IMR-90 (cell line): ENCODE measurements around the gene TRMT1. TPM values are rescaled to one million over a fixed set of nuclear protein-coding genes. Genes with fewer than 3 reads are reported as not detected.
A peak's percentile ranks its signal among the peaks of the same experiment; 100 is the strongest.

Experiments used
- ATAC-seq: fragments of 200-7000 bp; cut with Tn5 transposase; 2 replicates; pipeline ENCODE4 v1.9.1; 2020; ENCODE audit warnings: low read depth, mild to moderate bottlenecking, moderate library complexity
- BruUV-seq: library from RNA; stranded (reverse); fragments of 400-500 nt; replicated peaks from 2 replicates; lab custom pipeline; 2021; lab: Mats Ljungman, UMichigan
- CTCF ChIA-PET: fragments of 300-600 bp; formaldehyde crosslinking; extraction: SDS; loops from one replicate; lab custom pipeline; 2021; ENCODE audit warnings: antibody characterized with exemption; lab: Yijun Ruan, JAX
- POLR2A ChIA-PET: fragments of 300-600 bp; sonication (Branson Sonifier 250); formaldehyde crosslinking; loops from one replicate; lab custom pipeline; 2022; ENCODE audit warnings: antibody characterized with exemption; ENCODE audit not compliant: unreplicated experiment; lab: Charles Lee
- DNase-seq: peaks from one replicate; pipeline ENCODE4 v3.0.0; 2013
- H2AFZ ChIP-seq: replicated peaks from 2 replicates; pipeline ENCODE3; 2013; ENCODE audit warnings: low read length, mild to moderate bottlenecking; ENCODE audit not compliant: poor library complexity
- H2AK5ac ChIP-seq: 2 replicates; pipeline ENCODE4 v1.6.1; 2013; ENCODE audit warnings: low read depth, low read length, inconsistent platforms
- H2AK9ac ChIP-seq: replicated peaks from 2 replicates; pipeline ENCODE3; 2013; ENCODE audit warnings: mild to moderate bottlenecking, low read depth, low read length, moderate library complexity; ENCODE audit not compliant: poor library complexity
- H2BK120ac ChIP-seq: 2 replicates; pipeline ENCODE4 v1.6.1; 2013; ENCODE audit warnings: low read depth, low read length, inconsistent platforms
- H2BK15ac ChIP-seq: 3 replicates; pipeline ENCODE4 v1.6.1; 2013; ENCODE audit warnings: low read depth, low read length, inconsistent platforms
- H2BK20ac ChIP-seq: 2 replicates; pipeline ENCODE4 v1.6.1; 2013; ENCODE audit warnings: low read depth, mild to moderate bottlenecking, inconsistent platforms, low read length, moderate library complexity
- H2BK5ac ChIP-seq: 2 replicates; pipeline ENCODE4 v1.6.1; 2013; ENCODE audit warnings: mild to moderate bottlenecking, low read depth, low read length, inconsistent platforms; ENCODE audit not compliant: poor library complexity, severe bottlenecking
- H3K14ac ChIP-seq: replicated peaks from 2 replicates; pipeline ENCODE4 v1.6.1; 2013; ENCODE audit warnings: low read depth, low read length, inconsistent platforms
- H3K18ac ChIP-seq: 2 replicates; pipeline ENCODE4 v1.6.1; 2013; ENCODE audit warnings: low read depth, low read length, control low read depth
- H3K23ac ChIP-seq: 2 replicates; pipeline ENCODE4 v1.6.1; 2013; ENCODE audit warnings: low read depth, low read length, inconsistent platforms
- H3K27ac ChIP-seq: 2 replicates; pipeline ENCODE4 v1.5.1; 2013; ENCODE audit warnings: mild to moderate bottlenecking, control low read depth, low read length; ENCODE audit not compliant: insufficient read depth
- H3K27me3 ChIP-seq: 2 replicates; pipeline ENCODE4 v1.6.1; 2013; ENCODE audit warnings: low read length; ENCODE audit not compliant: control insufficient read depth, insufficient read depth
- H3K36me3 ChIP-seq: 2 replicates; pipeline ENCODE4 v1.6.1; 2013; ENCODE audit warnings: low read length, mixed read lengths; ENCODE audit not compliant: control insufficient read depth, insufficient read depth
- H3K4ac ChIP-seq: 2 replicates; pipeline ENCODE4 v1.6.1; 2013; ENCODE audit warnings: low read depth, low read length, inconsistent platforms
- H3K4me1 ChIP-seq: 2 replicates; pipeline ENCODE4 v1.6.1; 2013; ENCODE audit warnings: low read length, mixed read lengths; ENCODE audit not compliant: control insufficient read depth, insufficient read depth
- H3K4me2 ChIP-seq: 2 replicates; pipeline ENCODE4 v1.6.1; 2013; ENCODE audit warnings: low read depth, mild to moderate bottlenecking, control low read depth, low read length, moderate library complexity
- H3K4me3 ChIP-seq: 2 replicates; pipeline ENCODE4 v1.5.1; 2013; ENCODE audit warnings: low read depth, mild to moderate bottlenecking, control low read depth, low read length, moderate library complexity; ENCODE audit not compliant: insufficient read depth
- H3K56ac ChIP-seq: 2 replicates; pipeline ENCODE4 v1.6.1; 2013; ENCODE audit warnings: low read length, inconsistent platforms; ENCODE audit not compliant: insufficient read depth; ENCODE audit errors: extremely low read depth
- H3K79me1 ChIP-seq, 2 experiments: 2 replicates each; pipeline ENCODE4 v1.6.1; 2013; ENCODE audit warnings: low read length in 2 of 2, inconsistent platforms in 1 of 2, low read depth in 1 of 2
- H3K9ac ChIP-seq: 2 replicates; pipeline ENCODE4 v1.6.1; 2013; ENCODE audit warnings: low read depth, low read length, control low read depth
- H3K9me1 ChIP-seq: 2 replicates; pipeline ENCODE4 v1.6.1; 2013; ENCODE audit warnings: low read length, inconsistent platforms; ENCODE audit not compliant: insufficient read depth
- H3K9me3 ChIP-seq: 2 replicates; pipeline ENCODE4 v1.6.1; 2013; ENCODE audit warnings: low read length; ENCODE audit not compliant: control insufficient read depth, insufficient read depth
- H4K20me1 ChIP-seq: 2 replicates; pipeline ENCODE4 v1.6.1; 2013; ENCODE audit warnings: low read length, inconsistent platforms; ENCODE audit not compliant: insufficient read depth
- H4K5ac ChIP-seq: 2 replicates; pipeline ENCODE4 v1.6.1; 2013; ENCODE audit warnings: mild to moderate bottlenecking, low read depth, low read length, control low read depth
- H4K8ac ChIP-seq, 2 experiments: 2 replicates each; pipeline ENCODE4 v1.6.1; 2013; ENCODE audit warnings: low read depth in 2 of 2, low read length in 2 of 2, control low read depth in 1 of 2, inconsistent platforms in 1 of 2
- H4K91ac ChIP-seq: 2 replicates; pipeline ENCODE4 v1.6.1; 2013; ENCODE audit warnings: low read depth, low read length, inconsistent platforms; ENCODE audit not compliant: insufficient read depth
- CEBPB ChIP-seq: IDR thresholded peaks from 2 replicates; pipeline ENCODE4 v1.6.1; 2012; ENCODE audit warnings: low read depth, low read length, improper control_type of control experiment
- CHD1 ChIP-seq: IDR thresholded peaks from 2 replicates; pipeline ENCODE4 v1.6.1; 2012; ENCODE audit warnings: low read depth, low read length, improper control_type of control experiment
- CTCF ChIP-seq: conservative IDR thresholded peaks from 2 replicates; pipeline ENCODE4 v1.5.1; 2012; ENCODE audit warnings: mild to moderate bottlenecking, low read depth, low read length, improper control_type of control experiment
- ELK1 ChIP-seq: fragments of 150-350 bp; IDR thresholded peaks from 2 replicates; pipeline ENCODE4 v1.6.1; 2016; ENCODE audit warnings: low read depth, mild to moderate bottlenecking, low read length, moderate library complexity, borderline replicate concordance
- FOS ChIP-seq: fragments of 150-350 bp; IDR thresholded peaks from 2 replicates; pipeline ENCODE4 v1.6.1; 2016; ENCODE audit warnings: low read depth, low read length
- MAZ ChIP-seq: IDR thresholded peaks from 2 replicates; pipeline ENCODE4 v1.6.1; 2012; ENCODE audit warnings: low read depth, mild to moderate bottlenecking, low read length, improper control_type of control experiment, moderate library complexity, borderline replicate concordance
- POLR2A ChIP-seq: IDR thresholded peaks from 2 replicates; pipeline ENCODE4 v1.6.1; 2012; ENCODE audit warnings: mild to moderate bottlenecking, low read depth, low read length
- RCOR1 ChIP-seq: IDR thresholded peaks from 2 replicates; pipeline ENCODE4 v1.6.1; 2012; ENCODE audit warnings: mild to moderate bottlenecking, low read length, improper control_type of control experiment; ENCODE audit not compliant: insufficient replicate concordance
- WGBS, 2 experiments: methylation state at CpG; one replicate each; pipeline versions ENCODE4 v1.1.5 to v1.1.7; 2013; ENCODE audit warnings: missing lambda C conversion rate in 2 of 2; ENCODE audit not compliant: insufficient read length in 1 of 2; ENCODE audit errors: extremely low coverage in 2 of 2; 5-methylcytosine and 5-hydroxymethylcytosine counted together
- dilution Hi-C: fragments of 300-500 bp; cut with HindIII; formaldehyde crosslinking; loops from one replicate; pipeline ENCODE4 v1.14.3; 2018; ENCODE audit warnings: low sequenced_read_pairs; ENCODE audit not compliant: unreplicated experiment
- in situ Hi-C: fragments of 300-500 bp; cut with MboI; formaldehyde crosslinking; loops from 3 replicates; pipeline ENCODE4 v1.14.3; 2019; ENCODE audit warnings: low sequenced_read_pairs, inconsistent platforms, mixed read lengths
- intact Hi-C: fragments of 100-400 bp; cut with micrococcal nuclease; formaldehyde crosslinking; loops from 2 replicates; pipeline ENCODE4 v1.10.0; 2022
- polyA plus RNA-seq, 3 experiments: library from polyadenylated mRNA; depleted of rRNA; stranded (reverse); fragments of >200 nt; gene quantifications; 2 replicates each; pipeline ENCODE4 v1.2.3, GENCODE V29; 2012; ENCODE audit warnings: low replicate concordance in 1 of 3
- total RNA-seq: library from RNA; depleted of rRNA; stranded (reverse); fragments of >200 nt; gene quantifications from 2 replicates; pipeline ENCODE4 v1.2.3, GENCODE V29; 2012

Gene TRMT1
- total and polyA plus RNA-seq, 2 of the 4 experiments (the other 2 are of a cell fraction): 28.3 to 56.0 TPM

DNA sequence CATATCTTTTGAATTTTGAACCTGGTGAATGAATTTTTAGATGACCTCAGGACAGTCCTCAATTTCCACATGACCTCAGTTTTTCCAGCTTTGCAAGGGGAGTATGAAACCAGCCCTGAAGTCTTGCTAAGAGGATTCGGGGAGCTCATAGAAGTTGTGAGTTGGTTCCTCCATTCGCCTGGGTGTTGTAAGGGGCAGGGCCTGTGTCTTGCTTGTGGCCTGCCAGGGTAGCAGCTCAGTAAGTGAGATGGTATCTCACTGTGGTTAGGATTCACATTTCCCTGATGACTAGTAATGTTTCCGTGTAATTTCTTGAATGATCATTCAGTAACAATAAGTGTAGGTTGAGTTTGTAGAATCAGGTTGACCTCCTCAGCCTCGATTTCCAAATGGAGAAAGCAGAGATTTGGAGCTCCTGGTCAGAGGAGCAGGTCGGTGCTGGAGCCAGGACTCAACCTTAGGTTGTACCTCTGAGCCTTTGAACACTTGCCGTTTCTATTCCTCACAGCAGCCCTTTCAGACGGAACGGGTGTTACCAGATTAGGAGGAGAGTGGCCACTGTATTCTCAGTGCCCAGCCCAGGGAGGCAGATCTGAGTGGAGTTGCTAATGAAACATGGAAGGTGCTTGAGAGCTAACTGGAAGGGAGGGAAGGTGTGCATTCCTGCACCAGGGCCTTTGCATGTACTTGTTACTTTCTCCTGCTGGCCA is 16.1 kb upstream of the TRMT1 start:
- Histone ChIP-seq H3K14ac (0 out of 2 replicates have a peak overlapping the region, but pooled peaks have one; percentile 10), H3K18ac (no peak overlapping the region), H3K9me1 (peaks cover 31% of the 10 kb centered on the region), H4K5ac (no peak overlapping the region), H3K4me3 (no peak overlapping the region), H4K91ac (no peak overlapping the region), H2BK5ac (no peak overlapping the region), H2AK9ac (peak overlapping the region; percentile 42), H3K79me1 (peaks cover 20 to 93% of the 10 kb centered on the region in 2 experiments; a peak in 3 of 4 replicates), H2AK5ac (no peak overlapping the region), H3K4me1 (peaks cover 13% of the 10 kb centered on the region; the same call in 1 of the 2 replicates), H3K4ac (peak overlapping the region; percentile 19; the same call in 1 of the 2 replicates), H3K23ac (0 out of 2 replicates have a peak overlapping the region, but pooled peaks have one; percentile 13), H2BK15ac (no peak overlapping the region), H2BK120ac (no peak overlapping the region), H3K4me2 (no peak overlapping the region; the same call in 1 of the 2 replicates), H2AFZ (no peak overlapping the region), H3K9ac (no peak overlapping the region), H3K9me3 (no peaks in the 10 kb centered on the region), H3K27me3 (no peaks in the 10 kb centered on the region), H3K36me3 (peaks cover 27% of the 10 kb centered on the region), H3K27ac (no peak overlapping the region), H4K8ac (no peak overlapping the region), H4K20me1 (peaks cover 86% of the 10 kb centered on the region), H3K56ac (no peak overlapping the region), H2BK20ac (no peak overlapping the region)
- DNase-seq: peak; percentile 79
- dilution Hi-C loops (no loop called here), intact Hi-C loops (no loop called here), in situ Hi-C loops (no loop called here)
- no TSS peak for BruUV-seq
- ChIA-PET POLR2A (no interaction called here), CTCF (interaction anchor here (0.5 to 0.6 kb wide), 2 partner anchors 8 to 615 kb away, joined by 3 to 4 read pairs; a partner anchor contains a TSS)
- ATAC-seq: peak; percentile 79
- 40% methylated on average over 2 of the region's 8 CpGs; no CpG with 5 or more reads in 1 of the 2 experiments for WGBS, 2 experiments
- TF ChIP-seq MAZ (no peak), CEBPB (peak; percentile 44; the same call in 1 of the 2 replicates), FOS (no peak), POLR2A (no peak), CHD1 (no peak), CTCF (no peak), RCOR1 (no peak), ELK1 (no peak)
